Upper lobe of right lung (tissue), 1 donor: ENCODE results near the gene C11orf86. TPM values are rescaled to one million over a fixed set of nuclear protein-coding genes. Genes with fewer than 3 reads are reported as not detected.
A peak's percentile ranks its signal among the peaks of the same experiment; 100 is the strongest.
"Not testable (repeated sequence)": the region's sequence is repeated elsewhere in the genome, so short reads cannot be mapped to it uniquely, and the experiment has no call there.

Source experiments
- ATAC-seq: fragments of 200-7000 bp; cut with Tn5 transposase; one replicate; pipeline ENCODE4 v1.9.1; 2020; ENCODE audit warnings: mild to moderate bottlenecking, moderate library complexity
- DNase-seq: peaks from one replicate; pipeline ENCODE4 v3.0.0-alpha.2; 2020
- H3K27ac ChIP-seq: fragments of 200-600 bp; one replicate; pipeline ENCODE4 v1.8.0; 2022
- H3K27me3 ChIP-seq: fragments of 200-600 bp; one replicate; pipeline ENCODE4 v1.8.0; 2022; ENCODE audit warnings: mild to moderate bottlenecking
- H3K36me3 ChIP-seq: fragments of 200-600 bp; one replicate; pipeline ENCODE4 v1.8.0; 2022
- H3K4me1 ChIP-seq: fragments of 200-600 bp; one replicate; pipeline ENCODE4 v1.8.0; 2022
- H3K4me3 ChIP-seq: fragments of 200-600 bp; one replicate; pipeline ENCODE4 v1.8.0; 2022; ENCODE audit warnings: mild to moderate bottlenecking
- H3K9me3 ChIP-seq: fragments of 200-600 bp; one replicate; pipeline ENCODE4 v1.8.0; 2022
- intact Hi-C: fragments of 100-400 bp; cut with DNase I; formaldehyde crosslinking; loops from one replicate; pipeline ENCODE4 v1.11.0; 2022
- total RNA-seq: library from RNA; stranded (reverse); fragmentation: NEBNext Ultra II Directional; extraction: Animal tissue kit (Norgen Biotek cat#: 25700); gene quantifications from one replicate; pipeline ENCODE4 v1.2.1, GENCODE V29; 2021
- TF ChIP-seq, protein P1 (sequence below): fragments of 200-600 bp; IDR thresholded peaks from one replicate; pipeline ENCODE4 v1.8.0; 2022; ENCODE audit warnings: antibody characterized with exemption
- donor health status: DM: no; HTN: yes; CAD: no; lungs with severe emphysema.

Gene C11orf86
- total RNA-seq, 1 donor from 2014 or later, result not detected

DNA sequence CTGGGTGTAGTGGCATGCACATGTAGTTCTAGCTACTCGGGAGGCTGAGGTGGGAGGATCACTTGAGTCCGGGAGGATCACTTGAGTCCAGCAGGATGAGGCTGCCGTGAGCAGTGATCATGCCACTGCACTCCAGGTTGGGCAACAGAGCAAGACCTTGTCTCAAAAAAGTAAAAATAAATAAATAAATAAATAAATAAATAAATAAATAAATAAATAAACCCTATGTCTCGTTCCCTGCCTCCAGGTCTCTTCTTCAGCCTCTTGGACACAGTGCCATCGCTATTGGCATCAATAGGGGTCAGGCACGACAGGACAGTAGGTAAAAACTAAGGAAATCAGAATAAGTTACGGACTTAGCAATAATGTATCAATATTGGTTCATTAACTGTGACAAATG lies 24.5 kb downstream of the C11orf86 start:
- no peaks in the 10 kb centered on the region for H3K4me1 ChIP-seq
- H3K4me3 ChIP-seq, result no peak overlapping the region
- no peaks in the 10 kb centered on the region for H3K9me3 ChIP-seq
- H3K27me3 ChIP-seq, result no peaks in the 10 kb centered on the region
- no peaks in the 10 kb centered on the region for H3K36me3 ChIP-seq
- DNase-seq (no peak), ATAC-seq (no peak)
- TF ChIP-seq, protein P1, sequence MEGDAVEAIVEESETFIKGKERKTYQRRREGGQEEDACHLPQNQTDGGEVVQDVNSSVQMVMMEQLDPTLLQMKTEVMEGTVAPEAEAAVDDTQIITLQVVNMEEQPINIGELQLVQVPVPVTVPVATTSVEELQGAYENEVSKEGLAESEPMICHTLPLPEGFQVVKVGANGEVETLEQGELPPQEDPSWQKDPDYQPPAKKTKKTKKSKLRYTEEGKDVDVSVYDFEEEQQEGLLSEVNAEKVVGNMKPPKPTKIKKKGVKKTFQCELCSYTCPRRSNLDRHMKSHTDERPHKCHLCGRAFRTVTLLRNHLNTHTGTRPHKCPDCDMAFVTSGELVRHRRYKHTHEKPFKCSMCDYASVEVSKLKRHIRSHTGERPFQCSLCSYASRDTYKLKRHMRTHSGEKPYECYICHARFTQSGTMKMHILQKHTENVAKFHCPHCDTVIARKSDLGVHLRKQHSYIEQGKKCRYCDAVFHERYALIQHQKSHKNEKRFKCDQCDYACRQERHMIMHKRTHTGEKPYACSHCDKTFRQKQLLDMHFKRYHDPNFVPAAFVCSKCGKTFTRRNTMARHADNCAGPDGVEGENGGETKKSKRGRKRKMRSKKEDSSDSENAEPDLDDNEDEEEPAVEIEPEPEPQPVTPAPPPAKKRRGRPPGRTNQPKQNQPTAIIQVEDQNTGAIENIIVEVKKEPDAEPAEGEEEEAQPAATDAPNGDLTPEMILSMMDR, result no peak
- no peak overlapping the region for H3K27ac ChIP-seq
- intact Hi-C loops, result no loop called here

DNA sequence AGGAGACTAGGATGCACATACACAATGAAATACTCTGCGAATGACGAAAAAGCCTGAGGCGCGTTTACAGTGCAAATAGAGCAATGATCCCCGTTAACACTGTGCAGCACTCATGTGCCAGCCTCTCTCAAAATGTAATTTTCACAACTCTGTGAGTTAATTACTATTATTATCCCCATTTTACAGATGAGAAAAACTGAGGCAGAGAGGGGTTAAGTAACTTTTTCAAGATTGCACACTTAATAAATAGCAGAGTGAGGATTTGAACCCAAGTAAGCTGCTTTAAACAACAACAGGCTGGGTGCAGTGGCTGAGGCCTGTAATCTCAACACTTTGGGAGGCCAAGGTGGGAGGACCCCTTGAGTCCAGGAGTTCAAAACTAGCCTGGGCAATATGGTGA lies 26.2 kb downstream of the C11orf86 start:
- no peak overlapping the region for H3K4me3 ChIP-seq
- TF ChIP-seq, protein P1, result no peak
- intact Hi-C loops, result no loop called here
- H3K4me1 ChIP-seq, result no peaks in the 10 kb centered on the region
- H3K27me3 ChIP-seq, result no peaks in the 10 kb centered on the region
- H3K9me3 ChIP-seq, result no peaks in the 10 kb centered on the region
- DNase-seq (no peak), ATAC-seq (no peak)
- H3K27ac ChIP-seq, result no peak overlapping the region
- H3K36me3 ChIP-seq, result no peaks in the 10 kb centered on the region

DNA sequence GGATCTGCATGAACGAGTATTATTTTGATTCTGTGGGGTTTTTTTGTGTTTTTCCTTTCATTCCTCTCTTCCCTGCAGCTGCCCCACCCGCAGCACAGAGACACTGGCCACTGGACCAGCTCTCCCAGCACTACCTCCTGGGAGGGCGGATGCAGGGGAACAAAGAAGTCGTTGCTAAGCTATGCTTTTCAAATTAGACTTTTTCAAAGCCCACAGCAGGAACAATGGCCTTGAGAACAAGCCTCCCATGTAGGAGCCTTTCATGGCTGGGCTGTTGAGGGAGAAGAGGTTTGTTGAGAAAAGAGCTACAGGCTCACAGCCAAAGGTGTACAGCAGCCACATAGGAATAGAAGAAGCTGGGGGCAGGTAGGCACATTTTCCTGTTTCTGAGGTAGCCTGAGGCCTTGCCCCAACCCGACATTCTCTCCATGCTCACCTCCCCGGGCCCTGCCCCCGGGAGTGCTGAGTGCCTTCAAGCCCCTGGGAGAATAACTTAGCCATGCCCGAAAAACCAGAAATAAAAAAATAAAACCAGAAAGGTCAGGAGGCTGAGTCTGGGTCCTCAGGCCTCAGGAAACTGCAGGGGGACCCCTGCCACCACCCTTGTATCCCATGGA lies 27.3 kb downstream of the C11orf86 start:
- no peaks in the 10 kb centered on the region for H3K4me1 ChIP-seq
- DNase-seq (no peak), ATAC-seq (no peak)
- TF ChIP-seq, protein P1, result no peak
- no peak overlapping the region for H3K4me3 ChIP-seq
- intact Hi-C loops, result no loop called here
- H3K36me3 ChIP-seq, result no peaks in the 10 kb centered on the region
- H3K27me3 ChIP-seq, result no peaks in the 10 kb centered on the region
- no peaks in the 10 kb centered on the region for H3K9me3 ChIP-seq
- no peak overlapping the region for H3K27ac ChIP-seq

DNA sequence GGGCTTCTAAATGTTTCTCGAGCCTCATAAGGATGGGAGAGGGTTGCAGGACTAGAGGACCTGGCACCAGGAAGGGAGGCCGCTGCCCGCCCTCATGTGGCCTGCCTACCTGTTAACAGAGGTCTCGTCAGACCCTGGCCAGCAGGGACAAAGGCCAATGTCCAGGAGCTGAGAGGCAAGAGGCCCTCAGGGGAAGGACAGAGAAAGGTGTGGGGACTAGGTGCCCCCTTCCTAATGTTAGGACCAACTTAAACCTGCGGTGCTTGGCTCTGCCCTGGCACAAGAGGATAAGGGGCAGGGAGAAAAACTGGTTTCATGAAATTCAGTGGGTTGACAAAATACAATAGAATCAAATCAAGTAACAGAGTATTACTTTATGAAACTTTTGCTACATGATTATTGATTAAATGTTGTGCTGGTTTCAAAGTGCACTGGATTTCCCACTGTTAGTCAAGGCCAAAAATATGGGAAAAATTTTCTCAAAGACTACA lies 27.9 kb downstream of the C11orf86 start:
- Histone ChIP-seq H3K4me1 (no peaks in the 10 kb centered on the region), H3K36me3 (no peaks in the 10 kb centered on the region), H3K27me3 (no peaks in the 10 kb centered on the region), H3K9me3 (no peaks in the 10 kb centered on the region), H3K27ac (no peak overlapping the region), H3K4me3 (no peak overlapping the region)
- TF ChIP-seq, protein P1, result no peak
- ATAC-seq, result no peak
- DNase-seq, result no peak
- intact Hi-C loops, result no loop called here

DNA sequence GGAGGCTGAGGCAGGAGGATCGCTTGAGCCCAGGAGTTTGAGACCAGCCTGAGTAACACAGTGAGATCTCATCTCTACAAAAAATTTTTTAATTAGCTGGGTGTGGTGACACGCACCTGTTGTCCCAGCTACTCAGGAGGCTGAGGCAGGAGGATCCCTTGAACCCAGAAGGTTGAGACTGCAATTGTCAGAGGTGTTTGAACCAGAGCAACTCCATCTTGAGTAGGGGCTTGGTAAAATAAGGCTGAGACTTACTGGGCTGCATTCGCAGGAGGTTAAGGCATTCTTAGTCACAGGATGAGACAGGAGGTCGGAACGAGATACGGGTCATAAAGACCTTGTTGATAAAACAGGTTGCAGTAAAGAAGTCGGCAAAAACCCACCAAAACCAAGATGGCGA lies 30.1 kb downstream of the C11orf86 start:
- intact Hi-C loops, ATAC-seq, H3K4me1 ChIP-seq, H3K4me3 ChIP-seq, H3K27me3 ChIP-seq, H3K9me3 ChIP-seq, DNase-seq, H3K36me3 ChIP-seq, H3K27ac ChIP-seq: not testable (repeated sequence)

DNA sequence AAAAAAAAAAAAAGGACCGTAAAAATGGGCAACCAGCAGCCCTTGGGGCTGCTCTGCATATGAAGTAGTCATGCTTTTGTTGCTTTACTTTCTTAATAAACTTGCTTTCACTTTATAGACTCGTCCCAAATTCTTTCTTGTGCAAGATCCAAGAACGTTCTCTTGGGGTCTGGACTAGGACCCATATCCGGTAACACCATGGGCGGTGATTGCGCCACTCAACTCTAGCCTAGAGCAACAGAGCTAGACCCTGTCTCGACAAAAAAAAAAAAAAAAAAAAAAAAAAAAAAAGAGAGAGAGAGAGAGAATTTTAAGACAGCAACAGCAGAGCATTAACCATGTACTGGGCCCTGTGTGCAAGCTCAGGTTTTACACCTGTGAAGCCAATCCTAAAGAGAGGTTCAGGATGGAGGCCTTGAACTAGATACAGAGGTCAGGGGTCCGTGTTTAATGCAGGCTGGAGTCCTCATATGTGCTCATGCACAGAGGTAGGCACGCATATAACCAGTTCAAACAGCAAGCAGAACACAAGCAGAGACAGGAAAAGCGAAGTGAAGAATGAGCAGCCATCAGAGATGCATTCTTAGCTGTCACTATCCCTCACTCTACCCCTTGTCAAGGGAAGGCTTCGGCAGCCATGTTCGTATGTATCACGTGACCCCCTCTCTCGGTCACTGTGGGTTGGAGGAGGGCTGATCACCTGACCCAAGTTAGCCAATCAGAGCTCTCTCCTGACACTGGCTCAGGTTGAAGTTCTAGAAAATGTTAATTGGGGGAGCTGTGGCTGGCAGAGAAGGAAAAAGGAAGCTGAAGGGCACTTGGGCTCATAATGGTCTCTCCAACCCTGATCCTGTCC lies 31.2 kb downstream of the C11orf86 start:
- TF ChIP-seq, protein P1, result no peak
- Histone ChIP-seq H3K9me3 (no peaks in the 10 kb centered on the region), H3K27me3 (no peaks in the 10 kb centered on the region), H3K4me3 (no peak overlapping the region), H3K4me1 (no peaks in the 10 kb centered on the region), H3K36me3 (no peaks in the 10 kb centered on the region), H3K27ac (no peak overlapping the region)
- DNase-seq (no peak), ATAC-seq (peak; percentile 32)
- intact Hi-C loops, result no loop called here
